Measurements from ENCODE around the gene AATF.

The AATF gene

DNA sequence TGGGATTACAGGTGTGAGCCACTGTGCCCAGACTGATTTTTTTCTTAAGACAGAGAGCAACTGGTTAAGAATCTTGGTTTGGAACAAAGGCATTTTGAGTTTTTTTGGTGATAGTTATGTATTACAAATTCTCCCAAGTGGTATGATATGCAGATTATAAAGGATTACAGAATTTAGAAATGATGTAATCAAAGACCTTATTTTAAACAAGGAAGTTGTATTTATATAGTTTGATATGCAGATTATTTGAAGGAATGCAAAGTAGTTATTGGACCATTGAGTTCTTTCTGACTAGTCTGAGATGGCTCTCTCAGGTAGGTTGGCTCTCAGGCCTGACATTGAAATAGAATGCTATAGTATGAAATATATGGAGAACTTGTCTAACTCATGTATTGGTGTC, 34.9 kb downstream of the AATF start:
- no peak for DNase-seq

DNA sequence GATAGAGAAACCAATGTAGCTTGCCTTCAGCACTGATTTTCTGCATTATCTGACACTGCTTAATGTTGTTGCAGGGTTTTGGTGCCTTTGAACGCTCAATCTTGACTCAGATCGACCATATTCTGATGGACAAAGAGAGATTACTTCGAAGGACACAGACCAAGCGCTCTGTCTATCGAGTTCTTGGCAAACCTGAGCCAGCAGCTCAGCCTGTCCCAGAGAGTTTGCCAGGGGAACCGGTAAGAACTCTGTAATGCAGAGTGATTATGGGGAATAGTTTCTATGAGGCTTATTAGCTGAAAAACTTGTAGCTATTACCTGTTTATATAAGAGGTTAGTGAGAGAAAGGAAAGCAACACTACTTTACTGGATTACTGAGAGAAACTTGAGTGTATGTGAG, 40.4 kb downstream of the AATF start:
- DNase-seq = no peak

DNA sequence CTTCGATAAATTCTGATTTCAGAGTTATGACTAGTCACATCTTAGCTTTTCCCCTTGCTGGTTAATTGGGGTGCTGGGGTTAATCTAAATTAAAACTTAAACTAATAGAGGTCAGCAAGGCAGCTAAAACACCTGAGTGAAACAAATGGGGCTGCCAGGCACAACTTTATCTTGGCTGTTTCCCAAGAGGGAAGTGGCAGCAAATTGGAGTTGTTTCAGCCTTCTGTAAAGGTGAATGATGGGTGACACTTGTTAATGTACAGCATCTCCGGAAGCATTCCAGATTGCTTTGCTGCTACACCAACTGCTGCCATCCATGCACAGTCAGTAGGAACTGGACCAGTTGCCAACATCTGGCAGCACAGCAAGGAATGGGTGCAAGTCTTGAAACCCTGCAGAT, 43.9 kb downstream of the AATF start:
- no peak for DNase-seq

- DNase-seq = no peak
These were observed 44.5 kb downstream of the AATF start for GRCh38 chr17:36993227-36993626.

GRCh38 chr17:36994438-36994837, 45.7 kb downstream of the AATF start:
- no peak for DNase-seq

- DNase-seq = no peak
These were observed 50.7 kb downstream of the AATF start for GRCh38 chr17:36999471-36999870.

DNA sequence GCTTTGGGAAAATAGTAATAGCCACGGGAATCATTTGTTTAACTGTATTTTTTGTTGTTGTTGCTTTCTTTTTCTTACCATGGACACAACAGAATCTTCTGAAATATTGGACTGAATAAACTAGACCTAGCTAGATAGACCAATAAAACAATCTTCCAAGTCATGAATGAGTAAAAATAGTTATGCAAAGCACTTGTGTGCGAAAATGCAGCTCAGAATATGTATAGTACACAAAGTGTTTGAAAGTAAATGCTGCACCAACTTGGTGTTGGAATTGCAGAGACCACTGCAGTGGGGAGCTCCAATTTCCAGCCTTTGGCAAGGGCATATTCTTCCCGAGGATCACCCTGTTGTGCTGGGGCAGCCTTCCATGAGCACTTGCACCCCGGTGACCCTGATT, 68.0 kb downstream of the AATF start:
- no peak for DNase-seq

- DNase-seq = no peak
These were observed 68.7 kb downstream of the AATF start for GRCh38 chr17:37017404-37017803.

DNA sequence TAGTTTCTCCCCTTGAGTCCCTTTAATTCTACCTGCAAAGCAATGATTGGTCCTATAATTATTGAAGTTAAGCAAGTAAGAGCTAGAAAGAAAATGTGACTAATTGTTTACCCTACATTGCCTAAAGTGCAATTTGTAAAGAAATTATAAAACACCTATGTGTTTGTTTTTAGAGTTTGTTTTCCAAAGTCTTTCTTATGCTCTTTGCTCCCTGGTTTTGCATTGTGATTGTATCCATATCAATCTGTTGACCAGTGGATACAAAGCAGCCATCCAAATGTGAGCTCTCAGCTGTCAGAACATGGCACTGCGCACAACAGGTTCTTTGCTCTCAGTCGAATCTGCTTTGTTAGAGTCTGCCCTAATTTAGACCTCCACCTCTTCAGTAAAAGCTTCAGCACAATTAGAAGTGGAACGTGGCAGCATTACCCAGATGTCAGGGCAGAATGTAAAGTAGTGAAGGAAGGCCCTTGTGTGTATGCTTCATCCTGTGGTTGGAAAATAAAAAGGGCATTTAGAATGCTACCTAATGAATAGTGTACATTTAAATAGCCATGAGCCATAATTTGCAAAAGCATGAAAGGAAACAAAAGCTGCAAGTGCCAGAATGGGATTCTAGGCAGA, 70.5 kb downstream of the AATF start:
- DNase-seq = no peak

- DNase-seq = no peak
These were observed 71.0 kb downstream of the AATF start for GRCh38 chr17:37019741-37020129.

DNA sequence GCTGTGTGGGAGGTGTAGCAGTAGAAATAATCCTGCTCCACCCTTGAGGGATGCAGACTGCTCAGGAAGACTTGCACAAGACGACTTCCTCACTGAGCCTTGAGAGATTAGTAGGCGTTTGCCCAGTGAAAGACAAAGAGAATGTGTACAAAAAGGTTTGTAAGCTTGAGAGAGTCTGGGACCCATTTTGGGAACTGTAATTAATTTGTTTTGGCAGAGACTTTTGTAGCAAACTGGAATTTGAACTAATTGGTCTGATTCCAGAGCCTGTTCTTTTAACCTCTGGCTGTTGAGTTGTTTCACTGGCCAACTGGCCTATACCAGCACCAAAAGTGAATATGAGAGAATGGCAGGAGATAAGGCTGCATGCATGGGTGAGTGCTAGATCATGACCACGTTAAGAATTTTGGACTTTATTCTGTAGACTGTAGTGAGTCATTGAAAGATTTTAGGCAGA, 75.5 kb downstream of the AATF start:
- no peak for DNase-seq

DNA sequence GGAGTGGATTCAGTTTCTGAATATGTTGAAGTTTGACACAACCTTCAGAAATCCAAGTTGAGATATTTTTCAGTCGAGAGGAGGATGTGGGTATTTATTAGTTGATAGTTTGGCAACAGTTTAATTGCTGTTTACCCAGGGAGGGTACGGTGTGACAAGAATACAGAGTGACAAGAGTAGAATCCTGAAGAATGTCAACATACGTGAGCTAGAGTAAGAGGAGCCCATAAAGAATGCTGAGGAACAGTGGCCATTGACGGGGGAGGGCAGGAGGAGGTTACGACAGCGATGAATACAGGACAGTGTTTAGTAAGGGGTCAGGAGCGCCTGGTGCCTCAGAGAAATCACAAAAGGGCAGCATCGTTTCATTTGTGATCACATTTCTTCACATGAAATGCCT, 76.5 kb downstream of the AATF start:
- DNase-seq = no peak

DNA sequence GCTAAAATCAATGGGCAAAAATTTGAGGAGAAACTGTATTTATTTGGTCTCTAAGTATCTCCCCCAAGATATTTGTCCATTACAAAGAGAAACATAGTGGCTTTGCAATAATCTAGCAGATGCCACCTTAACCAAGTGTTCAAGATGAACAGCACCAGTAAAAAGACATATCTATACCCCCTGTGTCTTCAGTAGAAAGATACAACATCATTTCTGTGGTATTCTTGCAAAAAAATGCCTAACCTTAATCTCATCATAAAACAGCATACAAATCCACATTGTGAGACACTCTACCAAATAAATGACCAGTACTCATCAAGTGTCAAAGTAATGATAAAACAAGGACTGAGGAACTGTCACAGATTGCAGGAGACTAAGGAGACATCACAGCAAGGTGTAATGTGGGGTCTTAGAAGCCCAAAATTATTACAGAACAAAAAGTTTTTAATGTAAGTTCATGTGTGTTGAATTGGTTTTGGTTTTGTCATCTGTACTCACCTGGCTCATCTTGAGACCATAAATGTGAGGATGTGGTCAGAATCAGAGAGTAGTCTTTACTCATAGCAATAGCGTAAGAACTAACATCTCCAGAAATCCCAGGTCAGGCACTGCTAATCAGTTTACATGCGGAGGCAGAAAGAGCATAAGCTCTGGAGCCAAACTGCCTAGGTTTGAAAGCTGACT, 77.2 kb downstream of the AATF start:
- no peak for DNase-seq

DNA sequence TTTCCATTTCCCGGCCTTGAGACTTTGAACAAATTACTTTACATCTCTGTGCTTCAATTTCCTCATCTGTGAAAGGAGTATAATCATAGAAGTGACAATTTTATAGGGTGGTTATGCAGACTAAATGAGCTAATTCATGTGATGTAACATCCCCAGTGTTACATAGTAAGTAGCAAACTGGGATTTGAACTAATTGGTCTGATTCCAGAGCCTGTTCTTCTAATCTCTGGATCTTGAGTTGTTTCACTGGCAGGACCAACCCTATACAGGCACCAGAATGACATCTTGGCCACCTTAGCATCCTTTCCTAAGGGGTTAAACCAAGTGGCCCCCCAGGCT, 77.7 kb downstream of the AATF start:
- DNase-seq = no peak

- DNase-seq = no peak
These were observed 79.3 kb downstream of the AATF start for GRCh38 chr17:37028040-37028439.

DNA sequence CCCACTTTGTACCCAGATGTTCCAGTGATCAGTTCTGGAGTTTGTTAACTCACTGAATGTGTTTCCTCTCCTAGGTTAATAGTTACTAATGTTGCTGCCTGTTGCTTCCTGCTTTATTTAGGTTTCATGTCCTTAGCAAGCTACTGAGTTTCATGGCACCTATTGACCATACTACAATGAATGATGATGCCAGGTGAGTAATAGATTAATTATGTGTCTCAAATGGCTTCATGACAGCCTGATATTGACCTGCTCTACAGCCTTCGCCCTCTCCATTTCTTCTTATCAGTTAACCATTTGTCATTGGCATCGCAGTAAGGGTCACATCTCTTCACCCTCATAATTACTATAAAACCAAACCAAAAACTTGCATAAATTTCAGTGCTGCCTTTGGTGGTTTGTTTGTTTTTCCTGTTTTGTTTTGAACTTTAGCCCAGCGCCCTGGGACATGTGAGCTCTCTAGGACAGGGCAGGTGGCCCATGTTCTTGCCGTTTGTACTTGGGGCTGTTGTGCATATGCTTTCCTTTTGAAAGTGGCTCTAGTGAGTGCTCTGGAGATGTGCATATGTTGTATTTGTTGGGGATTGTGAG, 82.8 kb downstream of the AATF start:
- no peak for DNase-seq

DNA sequence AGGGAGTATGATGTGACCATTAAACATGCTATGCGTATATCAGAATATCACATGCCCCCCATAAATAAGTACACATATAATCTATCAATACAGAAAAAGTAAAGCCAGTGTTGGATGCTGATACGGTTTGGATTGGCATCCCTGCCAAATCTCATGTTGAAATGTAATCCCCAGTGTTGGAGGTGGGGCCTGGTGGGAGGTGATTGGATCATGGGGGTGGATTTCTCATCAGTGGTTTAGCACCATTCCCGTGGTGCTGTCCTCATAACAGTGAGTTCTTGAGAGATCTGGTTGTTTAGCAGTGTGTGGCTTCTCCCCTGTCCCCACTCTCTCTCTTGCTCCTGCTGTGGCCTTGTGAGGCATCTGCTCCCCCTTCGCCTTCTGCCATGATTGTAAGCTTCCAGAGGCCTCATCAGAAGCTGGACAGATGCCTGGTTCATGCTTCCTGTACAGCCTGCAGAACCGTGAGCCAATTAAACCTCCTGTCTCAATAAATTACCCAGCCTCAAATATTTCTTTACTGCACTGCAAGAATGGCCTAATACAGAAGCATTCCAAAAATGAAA, 88.9 kb downstream of the AATF start:
- no peak for DNase-seq

DNA sequence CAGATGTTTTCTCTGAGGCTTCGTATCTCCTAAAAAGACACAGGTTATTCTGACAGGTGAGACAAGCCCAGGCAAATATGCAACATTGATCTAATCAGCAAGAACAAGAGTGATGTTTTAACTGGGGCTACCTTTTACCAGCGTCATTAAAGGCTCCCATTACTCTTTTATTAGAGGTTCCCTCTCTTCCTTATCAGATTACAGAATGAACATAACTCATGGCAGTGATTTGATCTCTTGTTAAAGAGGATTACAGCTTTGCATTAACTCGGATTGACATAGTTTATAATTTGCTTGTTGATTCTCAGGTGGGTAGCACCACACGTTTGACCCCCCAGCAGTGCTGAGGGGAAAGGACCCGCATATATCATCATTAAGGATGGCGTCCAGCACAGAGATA, 90.5 kb downstream of the AATF start:
- no peak for DNase-seq

GRCh38 chr17:37041932-37042331, 93.2 kb downstream of the AATF start:
- no peak for DNase-seq

DNA sequence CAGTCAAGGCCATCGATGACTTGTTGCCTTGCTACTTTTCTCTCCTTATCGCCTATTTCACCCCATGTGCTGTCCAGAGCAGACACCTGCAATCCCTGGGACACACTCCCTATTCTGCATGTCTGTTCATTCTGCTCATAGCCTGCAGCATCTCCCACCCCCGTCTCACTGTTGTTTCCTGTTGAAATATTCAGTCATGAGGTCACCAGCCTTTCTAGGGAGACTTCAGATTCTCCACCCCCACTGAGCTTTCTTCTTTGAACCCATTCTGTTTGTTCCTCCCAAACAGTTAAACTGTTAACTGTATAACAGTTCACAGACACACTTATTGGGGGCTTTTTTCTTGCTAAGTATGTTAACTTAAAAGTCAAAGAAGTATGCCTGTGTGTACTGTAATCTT, 94.4 kb downstream of the AATF start:
- DNase-seq = no peak

DNA sequence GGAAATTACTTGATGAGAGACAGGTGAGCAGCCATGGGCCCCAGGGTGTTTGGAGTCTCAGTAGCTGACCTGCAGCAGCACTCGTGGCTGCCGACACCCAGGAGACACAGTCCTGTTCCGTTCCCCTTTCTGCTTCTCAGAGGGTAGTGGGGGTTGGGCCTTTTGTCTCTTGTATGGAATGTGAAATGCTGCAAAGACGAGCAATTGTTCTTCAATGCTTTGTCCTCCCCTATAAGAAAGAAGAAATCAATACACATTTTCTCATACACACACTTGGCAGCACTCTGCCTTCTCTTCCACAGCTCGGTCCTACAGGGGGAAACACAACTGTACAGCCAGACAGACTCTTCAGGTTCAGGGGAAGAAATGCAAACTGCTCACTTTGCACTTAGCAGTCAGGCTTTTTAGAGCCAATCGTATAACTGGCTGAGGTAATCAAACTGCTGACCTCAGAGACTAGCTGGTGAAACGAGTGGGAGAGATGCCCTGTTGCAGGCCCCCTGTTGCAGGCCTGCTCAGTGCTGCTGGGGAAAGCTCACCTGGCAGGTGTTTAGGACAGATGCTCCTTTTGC, 96.7 kb downstream of the AATF start:
- no peak for DNase-seq

DNA sequence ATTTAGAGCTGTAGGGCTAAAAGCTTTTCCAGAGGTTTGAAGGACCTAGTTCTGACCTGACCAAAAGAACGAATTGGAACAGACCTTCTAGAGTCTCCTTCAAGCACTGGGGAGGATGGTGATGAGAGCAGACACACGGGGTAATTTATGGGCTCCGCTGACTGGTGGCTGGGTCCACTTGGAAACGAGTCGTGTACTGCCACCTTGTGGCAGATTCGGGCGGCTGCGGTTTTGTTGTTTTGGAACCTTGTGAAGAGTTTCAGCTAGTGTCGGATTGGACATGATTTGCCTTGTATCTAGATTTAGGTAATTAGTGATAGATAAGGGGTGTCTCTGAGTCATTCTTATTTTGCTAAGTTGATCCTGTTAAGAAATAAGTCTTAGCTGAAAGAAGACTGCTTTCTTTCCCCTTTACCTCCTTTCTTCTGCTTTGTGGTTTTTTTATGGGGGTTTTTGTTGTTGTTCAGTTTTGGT, 98.9 kb downstream of the AATF start:
- DNase-seq = peak; percentile 46 to 69 (median 50)

DNA sequence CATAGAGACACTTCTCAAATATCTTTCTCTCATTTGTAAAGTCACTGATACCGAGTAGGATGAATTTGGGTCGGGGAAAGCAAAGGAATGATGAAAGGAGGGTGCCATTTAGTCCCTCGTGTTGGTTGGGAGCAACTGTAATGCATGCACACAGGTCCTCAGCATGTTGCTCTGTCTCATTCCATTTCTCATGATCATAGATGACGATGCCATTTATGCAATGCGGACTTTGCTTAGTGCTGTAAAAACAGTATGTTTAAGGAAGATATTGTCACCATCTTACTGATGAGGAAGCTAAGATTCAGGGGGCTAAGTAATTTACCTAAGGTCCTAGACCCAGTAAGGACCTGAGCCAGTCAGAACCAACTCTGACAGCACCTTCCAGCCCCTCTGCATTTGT, 100.1 kb downstream of the AATF start:
- no peak for DNase-seq

DNA sequence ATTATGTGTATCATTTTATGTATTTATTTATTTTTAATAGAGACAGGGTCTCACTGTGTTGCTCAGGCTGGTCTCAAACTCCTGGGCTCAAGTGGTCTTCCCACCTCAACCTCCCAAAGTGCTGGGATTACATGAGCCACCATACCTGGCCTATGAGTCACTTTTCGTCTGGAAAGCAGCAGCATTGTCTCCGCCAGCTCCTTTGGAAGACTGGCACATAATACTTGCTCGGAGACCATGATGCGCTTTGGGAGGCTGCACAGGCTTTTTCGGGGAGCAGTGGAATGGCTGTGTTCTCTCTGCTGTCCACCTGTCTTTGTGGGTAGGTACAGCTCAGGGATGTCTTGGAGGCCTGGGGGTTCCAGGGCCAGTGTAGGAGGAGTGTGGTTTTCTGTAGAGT, 102.2 kb downstream of the AATF start:
- no peak for DNase-seq
